HG03442 (cell line): Measurements from ENCODE around the gene WDR45B.
"Not testable (repeated sequence)": the region's sequence is repeated elsewhere in the genome, so short reads cannot be mapped to it uniquely, and the experiment has no call there.

Experiments
- ATAC-seq: cut with Tn5 transposase; IDR thresholded peaks from one replicate; pipeline ENCODE4 v1.9.1; 2021; ENCODE audit warnings: mild to moderate bottlenecking, moderate library complexity; ENCODE audit not compliant: unreplicated experiment

The WDR45B gene

DNA sequence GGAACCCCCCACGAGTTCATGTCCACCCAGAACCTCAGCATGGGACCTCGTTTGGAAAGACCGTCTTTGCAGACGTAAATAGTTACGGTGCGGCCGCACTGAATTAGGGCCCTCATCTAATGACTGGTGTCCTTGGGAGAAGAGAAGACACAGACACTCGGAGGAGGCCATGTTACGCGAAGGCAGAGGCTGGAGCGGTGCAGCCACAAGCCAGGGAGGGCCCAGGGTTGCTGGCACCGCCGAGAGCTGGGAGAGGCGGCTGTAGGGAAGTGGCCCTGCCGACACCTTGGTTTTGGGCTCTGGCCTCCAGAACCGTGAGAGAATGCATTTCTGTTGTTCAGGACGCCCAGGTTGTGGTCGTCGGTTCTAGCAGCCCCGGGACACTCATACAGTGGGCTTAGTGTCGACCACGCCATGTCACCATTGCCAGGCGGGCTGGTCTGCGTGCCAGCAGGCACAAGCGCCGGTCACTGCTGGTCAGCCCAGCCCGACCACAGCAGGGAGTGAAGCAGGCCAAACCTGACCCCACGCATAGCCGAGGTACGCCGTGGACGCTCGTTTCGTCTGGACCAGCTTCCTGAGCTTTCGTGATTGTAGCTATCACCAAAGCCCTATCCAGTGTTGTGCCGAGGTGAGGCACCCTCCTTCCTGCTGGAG is 10.7 kb upstream of the WDR45B start:
- ATAC-seq, result no peak

DNA sequence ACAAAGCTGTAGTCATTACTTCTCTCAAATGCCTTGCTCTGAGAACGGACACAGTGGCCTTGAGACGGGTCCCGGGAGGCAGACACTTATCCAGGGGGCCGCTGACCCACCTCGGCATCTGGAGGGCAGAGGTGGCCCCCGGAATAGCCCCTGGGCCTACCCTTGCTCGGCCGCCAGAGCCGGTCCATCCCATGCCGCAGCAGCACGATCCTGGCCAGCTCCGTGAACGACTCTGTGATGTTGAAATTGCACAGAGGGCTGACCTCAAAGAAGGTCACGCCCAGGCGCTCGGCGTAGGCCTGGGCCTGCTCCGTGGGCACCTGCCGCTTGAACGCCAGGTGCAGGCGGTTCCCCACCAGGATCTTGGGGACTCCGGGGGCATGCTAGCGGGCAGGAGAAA is 10.1 kb upstream of the WDR45B start:
- ATAC-seq, result no peak

DNA sequence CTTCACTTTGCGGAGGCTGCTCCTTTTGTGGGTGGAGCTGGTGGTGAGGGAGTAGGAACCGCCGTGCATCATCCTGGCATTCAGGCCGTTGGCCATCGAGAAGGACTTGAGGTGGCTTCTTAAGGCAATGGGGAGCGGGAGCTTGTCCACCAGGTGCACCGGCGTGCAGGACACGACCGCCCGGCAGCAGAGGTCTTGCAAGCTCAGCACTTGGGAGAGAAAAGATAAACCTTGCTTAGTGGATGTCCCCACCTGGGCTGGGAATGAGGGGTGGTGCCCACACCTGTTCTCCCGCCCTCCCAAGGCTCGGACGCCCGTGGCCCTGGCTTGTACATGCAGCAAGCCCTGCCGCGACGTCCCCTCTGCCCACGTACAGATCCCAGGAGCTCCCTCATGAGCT is 9.7 kb upstream of the WDR45B start:
- no peak for ATAC-seq

DNA sequence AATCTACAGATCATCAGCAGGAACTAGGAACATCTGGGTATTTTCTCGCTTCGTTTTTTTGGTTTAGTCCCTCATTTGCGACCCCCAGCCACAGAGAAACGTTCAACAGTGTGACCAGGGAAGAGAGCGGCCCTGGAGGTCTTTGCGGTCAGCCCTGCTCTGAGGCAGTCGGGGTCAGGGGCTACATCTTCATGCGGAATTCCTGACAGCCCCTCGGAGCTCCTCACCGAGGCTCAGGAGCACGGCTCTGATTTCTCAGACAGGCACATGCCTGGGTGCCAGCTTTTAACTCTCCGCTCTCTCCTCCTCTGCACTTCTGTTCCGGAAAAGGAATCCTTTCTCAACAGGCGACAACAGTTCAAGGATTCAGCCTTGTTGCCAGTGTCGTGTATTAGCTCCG is 8.0 kb upstream of the WDR45B start:
- no peak for ATAC-seq

DNA sequence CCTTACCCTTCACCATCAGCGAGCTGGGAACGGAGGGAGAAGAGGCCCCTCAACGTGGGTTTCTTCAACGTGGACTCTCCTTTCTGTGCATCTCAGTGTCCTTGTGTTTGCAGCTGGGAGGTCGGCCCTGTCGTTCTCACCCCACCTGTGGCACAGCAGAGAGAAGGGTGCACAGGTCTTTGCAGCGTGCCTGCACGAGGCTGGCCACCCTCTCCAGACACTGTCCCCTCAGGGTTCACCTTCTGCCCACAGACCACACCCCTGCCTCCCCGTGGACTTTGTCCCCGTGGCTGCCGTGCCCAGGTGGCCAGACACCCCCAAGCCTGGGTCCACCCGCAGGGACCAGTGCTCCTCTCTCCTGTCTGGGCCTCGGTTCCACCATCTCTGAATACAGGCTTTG is 7.3 kb upstream of the WDR45B start:
- no peak for ATAC-seq

DNA sequence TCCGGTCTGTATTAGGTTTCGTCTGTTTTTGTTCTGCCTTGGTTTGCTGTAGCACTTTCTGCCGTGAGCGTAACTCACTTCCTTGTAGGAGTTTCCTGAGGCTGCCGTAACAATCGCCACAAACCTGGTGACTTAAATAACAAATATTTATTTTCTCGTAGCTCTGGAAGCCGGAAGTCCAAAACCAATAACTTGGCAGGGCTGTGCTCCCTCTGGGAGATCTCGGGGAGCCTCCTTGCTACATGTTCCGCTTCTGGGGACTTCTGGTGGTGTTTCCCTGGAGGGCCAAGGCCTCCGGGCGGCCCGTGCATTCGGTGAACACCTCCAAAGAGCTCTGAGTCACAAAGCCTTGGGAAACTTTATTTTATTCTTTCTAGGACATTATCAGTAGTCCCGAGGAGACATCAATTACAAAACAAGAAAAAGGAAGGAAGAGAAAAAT is 6.8 kb upstream of the WDR45B start:
- no peak for ATAC-seq

DNA sequence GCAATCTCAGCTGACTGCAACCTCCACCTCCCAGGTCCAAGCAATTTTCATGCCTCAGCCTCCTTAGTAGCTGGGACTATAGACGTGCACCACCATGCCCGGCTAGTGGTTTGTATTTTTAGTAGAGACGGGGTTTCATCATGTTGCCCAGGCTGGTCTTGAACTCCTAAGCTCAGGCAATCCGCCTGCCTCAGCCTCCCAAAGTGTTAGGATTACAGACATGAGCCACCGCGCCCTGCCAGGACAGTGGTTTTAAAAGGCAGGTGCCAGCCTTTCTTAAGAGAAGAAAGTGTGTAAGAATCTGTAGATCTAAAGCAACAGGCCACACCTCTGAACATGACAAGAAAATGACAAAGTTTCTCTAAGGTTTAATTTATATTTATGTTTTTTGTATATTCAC is 6.4 kb upstream of the WDR45B start:
- not testable (repeated sequence) for ATAC-seq

DNA sequence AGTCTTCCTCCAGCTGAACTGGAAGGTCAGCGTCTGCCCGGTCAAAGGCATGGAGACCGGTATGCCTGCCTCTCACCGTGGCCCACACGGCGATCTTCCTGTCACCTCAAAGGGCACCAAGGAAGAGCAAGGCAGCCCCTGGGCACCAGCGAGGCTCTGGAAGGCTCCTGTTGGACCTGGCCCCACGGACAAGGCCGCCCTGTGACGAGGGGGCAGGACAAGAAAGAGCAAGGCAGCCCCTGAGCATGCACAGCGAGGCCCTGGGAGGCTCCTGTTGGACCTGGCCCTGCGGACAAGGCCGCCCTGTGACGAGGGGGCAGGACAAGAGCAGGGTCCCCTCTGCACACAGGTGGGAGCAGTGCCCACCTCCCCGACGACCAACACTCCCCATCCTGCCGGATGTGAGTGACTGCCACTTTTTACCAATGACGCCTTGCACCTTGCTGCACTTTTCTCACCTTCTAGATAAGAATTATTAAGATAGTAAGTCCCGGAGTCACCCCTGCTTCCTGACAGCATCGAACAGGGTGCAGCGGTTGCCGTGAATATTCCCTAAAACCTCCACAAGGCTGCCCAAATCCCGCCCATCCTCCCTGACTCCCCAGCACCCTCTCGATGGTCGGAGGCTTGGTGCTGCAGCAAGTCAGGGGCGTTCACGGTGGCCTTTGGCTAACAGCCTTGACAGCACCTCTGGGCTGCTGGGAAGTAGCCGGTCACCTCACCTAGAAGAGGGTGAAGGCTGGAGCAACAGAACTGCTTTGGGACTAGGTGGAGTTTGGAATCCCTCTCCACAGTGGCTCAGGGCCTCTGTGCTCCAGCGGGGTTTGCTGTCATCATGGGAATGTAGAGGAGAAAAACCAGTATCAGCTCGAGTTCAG is 5.6 kb upstream of the WDR45B start:
- ATAC-seq, result no peak

DNA sequence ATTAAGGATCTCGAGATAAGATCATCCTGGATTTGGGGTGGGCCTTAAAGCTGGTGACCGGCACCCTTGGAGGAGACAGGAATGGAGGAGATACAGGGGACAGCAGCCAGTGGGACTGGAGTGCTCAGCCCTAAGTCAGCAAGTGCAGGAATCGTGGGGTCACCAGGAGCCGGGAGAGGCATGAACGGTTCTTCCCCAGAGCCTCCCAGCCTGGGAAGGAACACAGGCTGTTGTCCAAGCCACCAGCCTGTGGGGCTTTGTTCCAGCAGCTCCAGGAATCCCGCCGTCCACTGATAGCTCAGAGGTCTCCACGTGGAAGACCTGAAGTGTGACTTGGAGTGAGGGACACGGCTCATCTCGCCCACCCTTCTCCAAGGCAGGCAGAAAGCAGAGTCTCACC is 2.5 kb upstream of the WDR45B start:
- no peak for ATAC-seq

DNA sequence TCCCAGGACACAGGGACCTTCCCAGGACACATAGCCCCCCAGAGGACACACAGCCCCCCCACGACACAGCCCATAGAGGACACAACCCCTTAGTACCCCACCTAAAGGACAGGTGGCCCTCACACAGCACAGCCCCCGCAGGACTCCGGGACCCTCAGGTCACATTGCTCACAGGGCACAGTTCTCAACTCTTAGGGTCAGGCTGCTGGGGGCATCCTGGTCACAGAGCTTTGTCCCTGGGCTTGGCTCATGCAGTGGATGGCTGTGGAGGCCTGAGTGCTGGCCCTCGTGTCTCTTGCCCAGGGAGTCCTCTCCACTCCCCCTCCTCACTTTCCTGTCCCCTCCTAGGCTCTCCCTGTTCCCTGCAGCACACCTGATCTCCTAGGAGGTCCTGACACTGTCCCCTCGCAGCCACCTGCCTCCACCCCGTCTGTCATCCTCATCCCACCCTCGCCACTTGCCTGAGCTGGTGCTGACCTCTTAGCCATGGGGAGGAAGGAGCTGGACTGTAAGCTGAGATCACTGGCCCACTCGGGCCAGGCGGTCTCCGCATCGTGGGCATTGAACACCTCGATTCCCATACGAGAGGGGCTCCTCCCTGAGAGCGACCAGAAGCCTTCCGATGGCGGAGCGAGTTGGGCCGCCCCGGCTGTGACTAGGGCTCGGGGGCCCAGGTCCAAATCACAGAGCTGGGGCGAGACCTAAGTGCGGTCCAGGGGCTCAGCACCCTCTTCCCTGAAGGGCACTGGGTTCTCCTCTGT is 1.4 kb upstream of the WDR45B start:
- no peak for ATAC-seq

DNA sequence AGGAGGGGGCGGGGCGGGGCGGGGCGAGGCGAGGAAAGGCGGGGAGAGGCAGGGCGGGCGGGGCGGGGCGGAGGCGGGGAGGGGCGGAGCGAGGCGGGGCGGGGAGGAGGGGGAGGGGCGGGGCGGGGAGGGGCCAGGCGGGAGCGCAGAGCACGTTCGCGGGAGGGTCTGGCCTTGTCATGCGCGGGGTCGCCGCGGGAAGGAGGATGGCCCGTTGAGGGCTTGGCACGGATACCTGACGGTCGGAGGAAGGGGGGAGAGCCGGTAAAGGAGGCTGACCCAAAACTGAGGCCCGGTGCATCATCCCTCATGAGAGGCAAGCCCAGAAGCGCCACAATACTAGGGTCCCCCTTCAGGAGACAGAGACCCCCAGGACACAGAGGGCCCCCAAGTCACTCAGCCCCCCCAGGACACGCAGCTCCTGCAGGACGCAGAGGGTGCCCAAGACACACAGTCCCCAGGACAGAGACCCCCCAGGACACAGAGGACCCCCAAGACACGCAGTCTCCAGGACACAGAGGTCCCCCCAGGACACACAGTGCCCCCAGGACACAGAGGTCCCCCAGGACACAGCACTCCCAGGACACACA is 593 bp upstream of the WDR45B start:
- no peak for ATAC-seq

DNA sequence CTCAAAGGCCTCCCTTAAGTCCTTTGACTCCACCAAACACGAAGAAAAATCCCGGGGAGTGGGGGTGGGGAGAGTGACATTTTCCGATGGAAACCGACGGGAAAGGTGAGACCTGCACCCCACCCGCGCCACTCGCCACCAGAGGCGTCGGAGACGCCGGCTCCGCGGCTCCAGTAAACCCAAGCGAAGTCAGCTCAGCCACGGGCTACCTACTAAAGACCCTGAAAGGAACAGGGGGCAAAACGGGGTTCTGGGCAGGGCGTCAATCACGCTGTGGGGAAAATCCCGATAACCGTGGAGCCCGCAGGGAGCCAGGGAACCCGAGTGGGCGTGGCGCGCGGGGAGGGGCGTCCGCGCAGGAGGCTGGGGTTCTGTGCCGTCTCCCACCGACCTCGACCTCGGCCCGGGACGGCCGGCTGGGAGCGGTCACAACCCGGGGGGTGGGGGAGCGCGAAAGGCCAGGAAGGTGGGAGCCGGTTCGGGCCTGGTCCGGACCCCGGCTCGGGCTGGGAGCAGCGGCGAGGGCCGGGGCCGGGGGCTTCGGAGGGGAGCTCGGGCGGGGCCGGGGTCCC is 565 bp downstream of the WDR45B start:
- peak; percentile 21 for ATAC-seq

DNA sequence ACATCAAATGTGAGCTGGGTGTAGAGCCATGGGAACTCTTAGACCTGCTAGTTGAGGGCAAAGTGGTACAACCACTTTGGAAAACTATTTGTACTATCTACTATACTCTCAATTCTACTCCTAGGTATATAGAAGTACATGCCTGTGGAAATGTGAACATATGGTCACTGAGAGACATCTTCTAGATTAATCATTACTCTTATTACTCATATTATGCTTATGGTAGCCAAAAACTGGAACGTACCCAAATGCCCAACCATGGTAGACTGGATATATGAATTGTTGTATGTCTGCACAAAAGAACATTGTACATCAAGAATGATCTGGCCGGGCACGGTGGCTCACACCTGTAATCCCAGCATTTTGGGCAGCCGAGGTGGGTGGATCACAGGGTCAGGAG is 2.7 kb downstream of the WDR45B start:
- ATAC-seq, result no peak

DNA sequence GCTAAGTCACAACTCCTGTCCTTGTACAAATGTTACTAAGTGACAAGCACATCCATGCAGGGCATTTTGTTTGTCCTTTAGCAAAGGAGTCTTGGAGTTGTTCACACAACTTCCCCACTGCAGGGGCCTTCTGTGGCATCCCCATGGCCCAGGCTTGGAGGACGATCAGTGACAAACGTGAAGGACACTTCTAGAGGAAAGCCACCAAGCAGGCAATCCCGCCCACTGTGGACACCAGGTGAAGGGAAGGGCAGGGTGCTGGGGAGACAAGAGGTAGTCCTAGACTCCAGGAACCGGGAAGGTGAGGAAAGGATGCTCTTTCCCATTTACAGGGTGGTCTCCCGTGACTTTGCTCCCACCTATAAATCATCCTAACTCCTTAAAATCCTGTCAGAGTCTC is 4.1 kb downstream of the WDR45B start:
- ATAC-seq, result no peak

DNA sequence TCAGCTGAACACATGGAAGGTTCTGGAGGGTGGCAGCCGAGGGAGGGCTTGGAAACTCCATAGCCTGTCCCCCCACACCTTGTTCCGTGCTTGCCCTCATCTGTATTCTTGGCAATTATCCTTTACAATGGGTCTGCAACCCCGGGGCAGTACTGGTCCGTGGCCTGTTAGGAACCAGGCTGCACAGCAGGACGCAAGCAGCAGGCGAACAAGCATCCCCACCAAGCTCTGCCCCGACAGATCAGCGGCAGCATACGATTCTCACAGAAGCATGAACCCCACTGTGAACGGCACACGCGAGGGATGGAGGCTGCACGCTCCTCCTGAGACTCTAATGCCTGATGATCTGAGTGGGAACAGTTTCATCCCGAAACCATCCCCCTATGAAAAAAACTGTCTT is 6.2 kb downstream of the WDR45B start:
- no peak for ATAC-seq

DNA sequence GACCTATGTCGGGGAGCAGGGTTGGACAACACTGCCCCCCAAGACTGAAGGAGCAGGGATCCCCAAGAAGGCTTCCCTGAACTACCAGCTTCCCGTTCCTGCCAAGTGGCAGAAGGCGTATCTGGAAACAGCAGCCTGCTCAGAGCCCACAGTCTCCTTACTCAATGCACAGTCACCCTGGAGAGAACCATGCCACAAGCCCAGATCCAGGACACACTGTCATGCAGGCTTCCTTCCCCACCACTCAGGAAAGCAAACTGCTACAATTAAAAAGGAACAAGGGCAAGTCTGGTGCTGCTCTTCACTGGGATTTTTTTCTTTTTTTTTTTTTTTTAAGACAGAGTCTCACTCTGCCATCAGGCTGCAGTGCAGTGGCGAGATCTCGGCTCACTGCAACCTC is 8.2 kb downstream of the WDR45B start:
- no peak for ATAC-seq

DNA sequence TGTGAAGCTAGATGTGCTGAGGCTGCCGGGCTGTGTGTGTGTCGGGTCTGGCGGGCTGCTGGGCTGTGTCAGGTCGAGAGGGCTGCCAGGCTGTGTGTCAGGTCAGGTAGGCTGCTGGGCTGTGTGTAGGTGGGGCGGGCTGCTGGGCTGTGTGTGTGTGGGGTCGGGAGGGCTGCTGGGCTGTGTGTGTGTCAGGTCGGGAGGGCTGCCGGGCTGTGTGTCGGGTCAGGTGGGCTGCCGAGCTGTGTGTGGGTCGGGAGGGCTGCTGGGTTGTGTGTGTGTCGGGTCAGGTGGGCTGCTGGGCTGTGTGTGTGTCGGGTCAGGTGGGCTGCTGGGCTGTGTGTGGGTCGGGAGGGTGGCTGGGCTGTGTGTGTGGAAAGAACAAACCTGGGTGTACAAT is 8.6 kb downstream of the WDR45B start:
- no peak for ATAC-seq

DNA sequence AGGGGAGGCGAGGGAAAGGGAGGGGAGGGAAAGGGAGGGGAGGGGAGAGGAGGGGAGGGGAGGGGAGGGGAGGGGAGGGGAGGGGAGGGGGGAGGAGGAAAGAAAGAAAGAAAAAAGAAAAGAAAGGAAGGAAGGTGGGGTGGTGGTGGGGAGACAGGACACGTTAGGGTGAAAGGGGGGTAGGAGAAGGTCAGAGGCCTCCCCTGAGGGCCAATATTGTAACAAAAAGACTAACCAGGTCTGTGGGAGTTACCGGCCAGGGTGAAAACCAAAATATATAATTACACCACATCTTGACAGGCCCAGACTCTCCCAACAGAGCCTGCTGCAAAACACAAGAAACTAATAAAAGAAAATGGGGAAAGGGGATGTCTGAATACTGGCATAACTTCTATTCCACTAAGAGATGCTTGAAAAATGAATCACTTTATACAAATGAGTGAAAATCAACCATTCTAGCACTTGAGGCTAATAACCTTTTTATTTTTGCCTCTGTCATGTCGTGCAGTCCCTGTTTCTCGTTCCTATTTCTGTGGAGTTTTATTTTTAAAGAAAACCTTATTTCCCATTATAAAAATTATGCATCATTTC is 10.0 kb downstream of the WDR45B start:
- no peak for ATAC-seq

DNA sequence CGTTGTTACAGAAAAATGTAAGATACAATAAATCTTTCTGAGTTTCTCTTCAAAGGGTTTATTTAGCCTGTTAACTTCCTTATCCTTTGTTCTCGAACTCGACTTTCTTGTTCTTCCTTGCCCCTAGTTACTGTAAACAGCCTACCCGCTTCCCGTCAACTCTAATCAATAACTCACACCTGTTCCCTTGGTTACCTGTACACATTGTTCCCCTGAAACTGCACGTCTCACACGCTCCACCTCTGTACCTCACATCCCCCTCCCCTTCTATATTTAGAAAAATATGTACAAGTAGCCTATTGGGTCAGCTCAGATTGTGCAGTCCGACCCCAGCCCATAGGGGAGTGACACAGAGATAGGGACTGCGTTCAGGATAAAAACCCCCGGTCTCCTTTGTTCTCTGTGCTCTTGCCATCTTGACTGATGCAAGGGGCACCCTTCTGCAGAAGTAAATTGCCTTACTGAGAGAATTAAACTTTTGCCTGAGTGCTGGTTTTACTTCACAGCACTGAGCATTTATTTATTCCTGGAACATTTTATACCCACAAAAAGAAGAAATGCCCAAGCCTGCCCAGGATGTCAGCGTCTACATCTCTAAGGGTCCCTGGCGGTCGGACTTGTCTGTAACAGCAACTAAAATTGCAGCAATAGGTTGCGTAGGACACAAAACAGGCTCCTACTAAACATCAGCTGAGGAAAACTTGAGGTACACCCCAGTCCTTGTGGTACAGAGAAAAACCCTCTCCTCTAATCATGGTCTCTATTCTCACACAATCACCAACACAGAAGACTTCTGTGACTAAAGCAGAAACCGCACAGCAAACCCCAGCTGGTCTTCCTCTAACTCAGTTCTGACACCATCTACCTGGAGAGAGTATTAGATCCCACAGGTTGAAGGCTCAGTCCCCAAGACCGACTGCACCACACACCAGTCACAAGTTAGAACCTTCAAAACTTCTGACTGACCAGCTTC is 11.3 kb downstream of the WDR45B start:
- no peak for ATAC-seq
